Activated naive CD8-positive, alpha-beta T cell treated with anti-CD3 and anti-CD28 coated beads, Interleukin-2, amount 50 U/mL, for 24 hours (primary cell): ENCODE measurements around the gene RSU1.

Experiments used
- ATAC-seq: fragments of 150-1000 bp; cut with Tn5 transposase; one replicate; pipeline ENCODE4 v1.10.0; 2021
- DNase-seq: peaks from one replicate; pipeline ENCODE4 v3.0.0; 2021
- H3K27ac Mint-ChIP-seq: one replicate; pipeline ENCODE4 v1.8.0; 2021; ENCODE audit warnings: mild to moderate bottlenecking, mixed read lengths
- H3K27me3 Mint-ChIP-seq: one replicate; pipeline ENCODE4 v1.8.0; 2021; ENCODE audit warnings: mixed read lengths
- H3K36me3 Mint-ChIP-seq: one replicate; pipeline ENCODE4 v1.8.0; 2021; ENCODE audit warnings: low read depth, mixed read lengths
- H3K4me1 Mint-ChIP-seq: one replicate; pipeline ENCODE4 v1.8.0; 2021; ENCODE audit warnings: mixed read lengths
- H3K4me3 Mint-ChIP-seq: one replicate; pipeline ENCODE4 v1.8.0; 2021; ENCODE audit warnings: mild to moderate bottlenecking, moderate library complexity, mixed read lengths
- H3K9me3 Mint-ChIP-seq: one replicate; pipeline ENCODE4 v1.8.0; 2021; ENCODE audit warnings: mixed read lengths

RSU1 gene

DNA sequence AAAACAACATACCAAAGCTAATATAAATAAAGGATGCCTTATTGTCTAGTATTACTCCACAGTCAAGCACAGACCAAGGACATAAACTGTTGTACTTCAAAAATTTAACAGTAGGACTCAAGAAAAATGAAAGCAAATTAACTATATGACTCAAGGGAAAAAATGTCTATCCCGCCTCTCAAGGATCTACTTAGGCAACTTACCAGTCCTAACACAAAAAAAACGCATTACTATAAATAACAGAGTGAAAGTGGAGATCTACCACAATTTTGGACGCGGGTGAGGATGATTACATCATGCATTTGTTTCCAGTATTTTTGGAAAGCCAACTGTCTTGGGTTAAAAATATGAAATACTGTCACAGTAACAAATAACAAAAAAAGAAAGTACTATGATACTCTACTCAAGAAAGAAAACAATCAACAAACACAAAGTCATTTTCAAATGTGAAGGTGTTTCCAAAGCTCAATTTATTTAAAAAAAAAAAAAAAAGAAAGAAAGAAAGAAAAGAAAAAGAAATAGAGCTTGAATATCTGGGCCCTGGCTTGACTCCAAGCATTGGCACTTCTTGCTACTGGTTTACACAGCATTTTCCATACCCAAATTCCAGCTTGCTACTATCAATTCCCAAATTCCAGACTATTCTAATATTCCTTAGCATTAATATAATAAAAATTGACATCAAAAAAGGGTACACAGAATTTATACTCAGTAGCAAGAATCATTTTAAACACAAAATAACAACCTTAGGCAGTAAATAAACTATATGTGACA lies 99.4 kb downstream of the RSU1 start:
- DNase-seq: no peak
- no peak for ATAC-seq
- Mint-ChIP-seq H3K27ac (no peak overlapping the region), H3K9me3 (peaks cover 27% of the 10 kb centered on the region), H3K36me3 (peaks cover 68% of the 10 kb centered on the region), H3K27me3 (no peaks in the 10 kb centered on the region), H3K4me1 (peaks cover 5% of the 10 kb centered on the region), H3K4me3 (no peak overlapping the region)

DNA sequence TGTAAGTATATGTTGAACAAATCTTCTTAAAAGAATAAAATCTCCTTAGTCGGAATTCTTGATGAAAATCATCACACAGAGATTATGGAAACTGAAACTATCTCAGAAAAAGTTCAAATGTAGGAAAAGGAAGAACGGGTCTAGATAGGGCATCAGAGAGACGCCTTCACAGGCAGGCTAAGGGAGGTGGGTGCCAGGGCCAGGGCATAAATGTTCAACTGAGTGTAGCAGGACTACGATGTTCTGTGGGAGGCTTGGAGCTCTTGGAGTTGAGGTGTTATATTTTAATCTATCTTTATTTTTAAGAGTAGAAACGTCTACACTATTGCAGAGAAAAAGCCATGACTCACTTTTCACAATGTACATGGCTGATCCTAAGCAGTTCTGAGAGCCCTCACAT lies 101.2 kb downstream of the RSU1 start:
- no peak overlapping the region for H3K27ac Mint-ChIP-seq
- peaks cover 8% of the 10 kb centered on the region for H3K4me1 Mint-ChIP-seq
- H3K36me3 Mint-ChIP-seq: peaks cover 59% of the 10 kb centered on the region
- ATAC-seq (no peak), DNase-seq (no peak)
- H3K27me3 Mint-ChIP-seq: no peaks in the 10 kb centered on the region
- peaks cover 45% of the 10 kb centered on the region for H3K9me3 Mint-ChIP-seq
- no peak overlapping the region for H3K4me3 Mint-ChIP-seq

DNA sequence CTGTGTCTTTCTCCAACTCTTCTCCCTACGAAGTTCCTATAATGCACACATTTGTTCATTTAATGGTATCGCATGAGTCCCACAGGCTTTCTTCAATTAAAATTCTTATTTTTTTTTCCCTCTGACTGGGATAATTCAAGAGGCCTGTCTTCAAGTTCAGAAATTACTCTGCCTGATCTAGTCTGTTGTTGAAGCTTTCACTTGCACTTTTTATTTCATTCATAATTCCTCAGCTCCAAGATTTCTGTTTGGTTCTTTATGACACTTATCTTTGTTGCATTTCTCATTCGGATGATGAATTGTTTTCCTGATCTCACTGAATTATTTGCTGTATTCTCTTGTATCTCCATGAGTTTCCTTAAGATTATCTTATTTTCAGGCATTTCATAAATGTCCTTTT lies 103.9 kb downstream of the RSU1 start:
- no peak for ATAC-seq
- H3K27me3 Mint-ChIP-seq: no peaks in the 10 kb centered on the region
- H3K27ac Mint-ChIP-seq: no peak overlapping the region
- peaks cover 46% of the 10 kb centered on the region for H3K36me3 Mint-ChIP-seq
- H3K4me1 Mint-ChIP-seq: peaks cover 5% of the 10 kb centered on the region
- no peak for DNase-seq
- H3K9me3 Mint-ChIP-seq: peaks cover 52% of the 10 kb centered on the region
- no peak overlapping the region for H3K4me3 Mint-ChIP-seq

GRCh38 chr10:16712883-16713282 lies 104.3 kb downstream of the RSU1 start:
- no peak for DNase-seq
- H3K36me3 Mint-ChIP-seq: peaks cover 44% of the 10 kb centered on the region

GRCh38 chr10:16700331-16700730 lies 116.9 kb downstream of the RSU1 start:
- Mint-ChIP-seq H3K27ac (no peak overlapping the region), H3K4me3 (no peak overlapping the region), H3K4me1 (no peaks in the 10 kb centered on the region), H3K9me3 (peaks cover 5% of the 10 kb centered on the region), H3K36me3 (no peaks in the 10 kb centered on the region), H3K27me3 (no peaks in the 10 kb centered on the region)
- DNase-seq (no peak), ATAC-seq (no peak)

More at GRCh38 chr10:16712883-16713282, 104.3 kb downstream of the RSU1 start:
- Mint-ChIP-seq H3K4me1 (peaks cover 5% of the 10 kb centered on the region), H3K27ac (no peak overlapping the region), H3K27me3 (no peaks in the 10 kb centered on the region), H3K4me3 (no peak overlapping the region), H3K9me3 (peaks cover 52% of the 10 kb centered on the region)
- no peak for ATAC-seq

- no peak overlapping the region for H3K4me3 Mint-ChIP-seq
- no peaks in the 10 kb centered on the region for H3K4me1 Mint-ChIP-seq
- ATAC-seq: no peak
- H3K27me3 Mint-ChIP-seq: no peaks in the 10 kb centered on the region
- no peaks in the 10 kb centered on the region for H3K9me3 Mint-ChIP-seq
- peaks cover 2% of the 10 kb centered on the region for H3K36me3 Mint-ChIP-seq
- DNase-seq: no peak
- no peak overlapping the region for H3K27ac Mint-ChIP-seq
Measured at GRCh38 chr10:16699435-16700057, 117.7 kb downstream of the RSU1 start.

DNA sequence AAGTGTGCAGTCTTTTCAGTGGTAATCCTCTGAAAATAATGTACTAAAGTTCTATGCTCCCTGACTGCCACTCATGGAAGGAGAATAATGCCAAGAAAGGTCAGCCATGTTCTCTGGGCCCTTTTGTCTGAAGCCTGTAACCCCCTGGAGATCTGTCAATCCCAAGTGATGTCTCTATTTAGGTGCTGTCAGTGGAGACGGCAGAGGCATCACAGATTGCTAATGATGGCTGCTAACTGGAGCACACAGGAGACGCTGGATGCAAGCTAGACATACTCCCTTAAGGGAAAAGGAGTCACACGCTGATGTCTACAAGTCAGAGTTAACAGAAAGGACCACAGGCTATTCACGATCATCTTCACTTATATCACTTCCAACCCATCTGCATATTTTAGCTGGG lies 118.8 kb downstream of the RSU1 start:
- no peaks in the 10 kb centered on the region for H3K27me3 Mint-ChIP-seq
- DNase-seq (no peak), ATAC-seq (no peak)
- no peak overlapping the region for H3K27ac Mint-ChIP-seq
- peaks cover 10% of the 10 kb centered on the region for H3K36me3 Mint-ChIP-seq
- no peak overlapping the region for H3K4me3 Mint-ChIP-seq
- H3K4me1 Mint-ChIP-seq: no peaks in the 10 kb centered on the region
- H3K9me3 Mint-ChIP-seq: no peaks in the 10 kb centered on the region

GRCh38 chr10:16690417-16690816 lies 126.8 kb downstream of the RSU1 start:
- H3K9me3 Mint-ChIP-seq: no peaks in the 10 kb centered on the region
- H3K27me3 Mint-ChIP-seq: no peaks in the 10 kb centered on the region
- H3K4me1 Mint-ChIP-seq: no peaks in the 10 kb centered on the region
- no peak overlapping the region for H3K4me3 Mint-ChIP-seq
- ATAC-seq (no peak), DNase-seq (no peak)
- peaks cover 26% of the 10 kb centered on the region for H3K36me3 Mint-ChIP-seq
- no peak overlapping the region for H3K27ac Mint-ChIP-seq

GRCh38 chr10:16689696-16690095 lies 127.5 kb downstream of the RSU1 start:
- no peak overlapping the region for H3K27ac Mint-ChIP-seq
- ATAC-seq (no peak), DNase-seq (no peak)
- no peaks in the 10 kb centered on the region for H3K4me1 Mint-ChIP-seq
- no peaks in the 10 kb centered on the region for H3K9me3 Mint-ChIP-seq
- H3K36me3 Mint-ChIP-seq: peaks cover 26% of the 10 kb centered on the region
- H3K4me3 Mint-ChIP-seq: no peak overlapping the region
- H3K27me3 Mint-ChIP-seq: no peaks in the 10 kb centered on the region

DNA sequence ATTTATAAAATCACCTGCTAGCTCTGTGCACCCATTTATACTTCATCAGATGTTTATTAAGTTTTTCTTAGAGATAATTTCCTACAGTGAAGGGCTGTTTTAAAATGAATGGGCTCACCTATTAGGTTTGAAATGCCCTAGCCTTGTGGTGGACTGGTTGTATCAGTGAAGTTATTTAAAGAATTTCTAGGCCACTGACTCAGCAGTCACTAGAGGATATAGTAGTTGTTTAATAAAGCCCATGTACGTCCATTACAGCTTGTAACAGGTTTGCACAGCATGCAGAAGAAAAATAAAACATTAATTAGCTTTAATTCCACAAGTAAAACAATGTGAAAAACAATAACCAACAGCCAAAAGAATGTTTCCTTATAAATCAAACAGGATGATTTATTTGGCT lies 128.0 kb downstream of the RSU1 start:
- H3K4me3 Mint-ChIP-seq: no peak overlapping the region
- H3K4me1 Mint-ChIP-seq: no peaks in the 10 kb centered on the region
- H3K9me3 Mint-ChIP-seq: no peaks in the 10 kb centered on the region
- no peaks in the 10 kb centered on the region for H3K27me3 Mint-ChIP-seq
- no peak for DNase-seq
- no peak for ATAC-seq
- H3K36me3 Mint-ChIP-seq: peaks cover 23% of the 10 kb centered on the region
- H3K27ac Mint-ChIP-seq: no peak overlapping the region

GRCh38 chr10:16686054-16686902 lies 130.9 kb downstream of the RSU1 start:
- H3K4me3 Mint-ChIP-seq: no peak overlapping the region
- DNase-seq (no peak), ATAC-seq (no peak)
- no peaks in the 10 kb centered on the region for H3K9me3 Mint-ChIP-seq
- no peak overlapping the region for H3K27ac Mint-ChIP-seq
- peaks cover 17% of the 10 kb centered on the region for H3K36me3 Mint-ChIP-seq
- peaks cover 4% of the 10 kb centered on the region for H3K4me1 Mint-ChIP-seq
- no peaks in the 10 kb centered on the region for H3K27me3 Mint-ChIP-seq

DNA sequence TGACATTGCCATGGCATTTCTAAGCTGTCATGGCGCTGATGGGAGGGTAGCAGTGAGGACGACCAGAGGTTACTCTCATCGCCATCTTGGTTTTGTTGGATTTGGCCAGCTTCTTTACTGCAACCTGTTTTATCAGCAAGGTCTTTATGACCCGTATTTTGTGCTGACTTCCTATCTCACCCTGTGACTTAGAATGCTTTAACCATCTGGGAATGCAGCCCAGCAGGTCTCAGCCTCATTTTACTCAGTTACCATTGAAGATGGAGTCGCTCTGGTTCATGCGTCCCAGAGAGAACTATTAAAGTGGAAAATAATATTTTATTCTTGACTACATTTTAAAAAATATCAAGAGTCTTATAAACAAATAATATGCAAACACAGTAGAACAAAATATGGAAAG lies 131.7 kb downstream of the RSU1 start:
- no peaks in the 10 kb centered on the region for H3K9me3 Mint-ChIP-seq
- DNase-seq: no peak
- no peak overlapping the region for H3K4me3 Mint-ChIP-seq
- no peaks in the 10 kb centered on the region for H3K27me3 Mint-ChIP-seq
- H3K36me3 Mint-ChIP-seq: peaks cover 18% of the 10 kb centered on the region
- H3K27ac Mint-ChIP-seq: no peak overlapping the region
- peaks cover 5% of the 10 kb centered on the region for H3K4me1 Mint-ChIP-seq
- no peak for ATAC-seq

- no peak for DNase-seq
- Mint-ChIP-seq H3K9me3 (peaks cover 4% of the 10 kb centered on the region), H3K4me3 (no peak overlapping the region), H3K4me1 (peaks cover 5% of the 10 kb centered on the region), H3K27me3 (no peaks in the 10 kb centered on the region), H3K27ac (peak overlapping the region; percentile 4), H3K36me3 (peaks cover 33% of the 10 kb centered on the region)
- ATAC-seq: peak; percentile 61
Measured at GRCh38 chr10:16681521-16681920, 135.7 kb downstream of the RSU1 start.

DNA sequence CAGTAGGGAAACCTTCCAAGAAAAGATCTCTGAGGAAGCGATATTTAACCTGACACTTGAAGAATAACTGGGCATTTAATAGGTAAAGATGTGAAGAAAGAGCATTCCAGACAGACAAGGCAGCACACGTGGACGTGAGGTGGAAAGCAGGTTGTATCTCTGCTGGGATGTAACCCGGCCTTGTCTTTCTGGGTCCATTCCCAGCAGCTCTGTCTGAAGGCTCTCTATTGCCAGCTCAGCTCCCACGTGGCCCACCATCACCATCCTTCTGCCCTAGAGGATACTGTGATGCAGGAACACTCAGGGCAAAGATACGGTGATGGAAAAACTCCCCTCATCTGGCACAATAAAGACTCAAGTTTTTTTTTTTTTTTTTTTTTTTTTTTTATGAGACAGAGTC lies 137.7 kb downstream of the RSU1 start:
- ATAC-seq: no peak
- Mint-ChIP-seq H3K9me3 (peaks cover 4% of the 10 kb centered on the region), H3K4me1 (peaks cover 5% of the 10 kb centered on the region), H3K27me3 (no peaks in the 10 kb centered on the region), H3K36me3 (peaks cover 45% of the 10 kb centered on the region), H3K4me3 (no peak overlapping the region), H3K27ac (no peak overlapping the region)
- DNase-seq: no peak

- H3K27me3 Mint-ChIP-seq: no peaks in the 10 kb centered on the region
- peaks cover 4% of the 10 kb centered on the region for H3K9me3 Mint-ChIP-seq
- no peak for ATAC-seq
- H3K4me3 Mint-ChIP-seq: no peak overlapping the region
- no peak overlapping the region for H3K27ac Mint-ChIP-seq
- peaks cover 41% of the 10 kb centered on the region for H3K36me3 Mint-ChIP-seq
- DNase-seq: no peak
- H3K4me1 Mint-ChIP-seq: no peaks in the 10 kb centered on the region
Measured at GRCh38 chr10:16675334-16675733, 141.9 kb downstream of the RSU1 start.
